ENCODE data around the gene JPT2.

DNA sequence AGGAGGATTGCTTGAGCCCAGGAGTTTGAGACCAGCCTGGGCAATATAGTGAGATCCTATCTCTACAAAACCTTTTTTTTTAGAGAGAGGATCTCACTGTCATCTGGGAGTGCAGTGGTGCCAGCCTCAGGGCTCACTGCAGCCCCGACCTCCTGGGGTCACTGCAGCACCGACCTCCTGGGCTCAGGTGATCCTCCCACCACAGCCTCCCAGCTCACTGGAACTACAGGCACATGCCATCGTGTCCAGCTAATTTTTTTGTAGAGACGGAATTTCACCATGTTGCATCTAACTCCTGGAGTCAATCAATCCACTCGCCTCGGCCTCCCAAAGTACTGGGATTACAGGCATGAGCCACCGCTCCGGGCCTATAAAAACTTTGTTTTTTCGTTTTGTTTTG, 43.3 kb downstream of the JPT2 start:
- TF ChIP-seq ELF1 (IDR thresholded peaks at IDR 0.05; ENCODE audit: borderline replicate concordance, low read depth) (no peak), YY1 (IDR thresholded peaks at IDR 0.05; ENCODE audit: extremely low read depth, insufficient replicate concordance, low read depth, low read length) (no peak), ZNF274 (IDR thresholded peaks at IDR 0.05; ENCODE audit: low read depth, low read length) (no peak), EZH2 (IDR thresholded peaks at IDR 0.05) (no peak), RAD21 (IDR thresholded peaks at IDR 0.05; ENCODE audit: low read depth) (no peak), CBX3 (IDR thresholded peaks at IDR 0.05; ENCODE audit: low read depth) (no peak), POLR2A (IDR thresholded peaks at IDR 0.05; ENCODE audit: borderline replicate concordance, extremely low read depth, insufficient read depth, insufficient read length) (no peak), JUND (IDR thresholded peaks at IDR 0.05) (no peak), SP1 (IDR thresholded peaks at IDR 0.05; ENCODE audit: low read depth) (no peak), EZH2phosphoT487 (IDR thresholded peaks at IDR 0.05; ENCODE audit: borderline replicate concordance) (no peak)
- TF ChIP-seq, protein P1, sequence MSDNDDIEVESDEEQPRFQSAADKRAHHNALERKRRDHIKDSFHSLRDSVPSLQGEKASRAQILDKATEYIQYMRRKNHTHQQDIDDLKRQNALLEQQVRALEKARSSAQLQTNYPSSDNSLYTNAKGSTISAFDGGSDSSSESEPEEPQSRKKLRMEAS (IDR thresholded peaks at IDR 0.05) = no peak; the same call in 1 of the 2 replicates
- TF ChIP-seq, protein P2, sequence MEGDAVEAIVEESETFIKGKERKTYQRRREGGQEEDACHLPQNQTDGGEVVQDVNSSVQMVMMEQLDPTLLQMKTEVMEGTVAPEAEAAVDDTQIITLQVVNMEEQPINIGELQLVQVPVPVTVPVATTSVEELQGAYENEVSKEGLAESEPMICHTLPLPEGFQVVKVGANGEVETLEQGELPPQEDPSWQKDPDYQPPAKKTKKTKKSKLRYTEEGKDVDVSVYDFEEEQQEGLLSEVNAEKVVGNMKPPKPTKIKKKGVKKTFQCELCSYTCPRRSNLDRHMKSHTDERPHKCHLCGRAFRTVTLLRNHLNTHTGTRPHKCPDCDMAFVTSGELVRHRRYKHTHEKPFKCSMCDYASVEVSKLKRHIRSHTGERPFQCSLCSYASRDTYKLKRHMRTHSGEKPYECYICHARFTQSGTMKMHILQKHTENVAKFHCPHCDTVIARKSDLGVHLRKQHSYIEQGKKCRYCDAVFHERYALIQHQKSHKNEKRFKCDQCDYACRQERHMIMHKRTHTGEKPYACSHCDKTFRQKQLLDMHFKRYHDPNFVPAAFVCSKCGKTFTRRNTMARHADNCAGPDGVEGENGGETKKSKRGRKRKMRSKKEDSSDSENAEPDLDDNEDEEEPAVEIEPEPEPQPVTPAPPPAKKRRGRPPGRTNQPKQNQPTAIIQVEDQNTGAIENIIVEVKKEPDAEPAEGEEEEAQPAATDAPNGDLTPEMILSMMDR (IDR thresholded peaks at IDR 0.05 in 2 of 3, conservative IDR thresholded peaks at IDR 0.05 in 1 of 3; ENCODE audit: borderline replicate concordance in 1 of 3, insufficient read depth in 1 of 3, low read depth in 2 of 3, low read length in 2 of 3) = no peak
- TF ChIP-seq, protein P3, sequence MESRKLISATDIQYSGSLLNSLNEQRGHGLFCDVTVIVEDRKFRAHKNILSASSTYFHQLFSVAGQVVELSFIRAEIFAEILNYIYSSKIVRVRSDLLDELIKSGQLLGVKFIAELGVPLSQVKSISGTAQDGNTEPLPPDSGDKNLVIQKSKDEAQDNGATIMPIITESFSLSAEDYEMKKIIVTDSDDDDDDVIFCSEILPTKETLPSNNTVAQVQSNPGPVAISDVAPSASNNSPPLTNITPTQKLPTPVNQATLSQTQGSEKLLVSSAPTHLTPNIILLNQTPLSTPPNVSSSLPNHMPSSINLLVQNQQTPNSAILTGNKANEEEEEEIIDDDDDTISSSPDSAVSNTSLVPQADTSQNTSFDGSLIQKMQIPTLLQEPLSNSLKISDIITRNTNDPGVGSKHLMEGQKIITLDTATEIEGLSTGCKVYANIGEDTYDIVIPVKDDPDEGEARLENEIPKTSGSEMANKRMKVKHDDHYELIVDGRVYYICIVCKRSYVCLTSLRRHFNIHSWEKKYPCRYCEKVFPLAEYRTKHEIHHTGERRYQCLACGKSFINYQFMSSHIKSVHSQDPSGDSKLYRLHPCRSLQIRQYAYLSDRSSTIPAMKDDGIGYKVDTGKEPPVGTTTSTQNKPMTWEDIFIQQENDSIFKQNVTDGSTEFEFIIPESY (IDR thresholded peaks at IDR 0.05; ENCODE audit: extremely low read depth, insufficient replicate concordance, low read length) = no peak

Measured in HCT116 (cell line).